Stimulated activated CD8-positive, alpha-beta memory T cell treated with anti-CD3 and anti-CD28 coated beads, Interleukin-4, amount 100 ng/mL, for 4 hours (primary cell): Measurements from ENCODE around the gene ELMOD3.
"Not testable (repeated sequence)": the region's sequence is repeated elsewhere in the genome, so short reads cannot be mapped to it uniquely, and the experiment has no call there.

Source experiments
- DNase-seq, 2 donors: peaks; one replicate each; pipeline ENCODE4 v3.0.0-alpha.2; 2020; ENCODE audit warnings: low read depth in 2 of 2, low spot score in 1 of 2

Gene ELMOD3

GRCh38 chr2:85400541-85401463, 46.2 kb downstream of the ELMOD3 start:
- DNase-seq, result no peak

- no peak for DNase-seq
Observed at GRCh38 chr2:85401464-85401805, 46.9 kb downstream of the ELMOD3 start.

GRCh38 chr2:85401844-85402243, 47.3 kb downstream of the ELMOD3 start:
- no peak for DNase-seq

- DNase-seq, result peak; percentile 35 to 57
Observed at GRCh38 chr2:85405201-85406059, 50.9 kb downstream of the ELMOD3 start.

- DNase-seq, result no peak
Observed at GRCh38 chr2:85409845-85410583, 55.4 kb downstream of the ELMOD3 start, which contains the start of gene CAPG. TSS of gene CAPG (minus strand) at chr2:85410366. CDS start at chr2:85402145, 8,221 bp downstream.

- no peak for DNase-seq
Observed at GRCh38 chr2:85410584-85411404, 56.2 kb downstream of the ELMOD3 start.

- no peak for DNase-seq
Observed at GRCh38 chr2:85411405-85411748, 56.8 kb downstream of the ELMOD3 start.

GRCh38 chr2:85413592-85414420, 59.2 kb downstream of the ELMOD3 start:
- peak in 1 of 2 donors; percentile 45 for DNase-seq

- DNase-seq, result not testable (repeated sequence)
Observed at GRCh38 chr2:85414421-85414759, 59.8 kb downstream of the ELMOD3 start.

GRCh38 chr2:85414761-85415553, 60.4 kb downstream of the ELMOD3 start:
- DNase-seq, result no peak

- DNase-seq, result no peak
Observed at GRCh38 chr2:85415980-85416650, 61.5 kb downstream of the ELMOD3 start.

GRCh38 chr2:85418132-85419008, 63.8 kb downstream of the ELMOD3 start, which contains the start of gene SH2D6:
TSS of gene SH2D6 (plus strand) at chr2:85418714. CDS start at chr2:85429466, 10,752 bp downstream.
- DNase-seq, result peak; percentile 59 to 60

- no peak for DNase-seq
Observed at GRCh38 chr2:85419009-85419675, 64.6 kb downstream of the ELMOD3 start.

- peak; percentile 68 to 90 for DNase-seq
Observed at GRCh38 chr2:85420536-85421259, 66.1 kb downstream of the ELMOD3 start.

- no peak for DNase-seq
Observed at GRCh38 chr2:85421260-85422071, 66.9 kb downstream of the ELMOD3 start.
